ENCODE results near the gene SLC9A2.
A peak's percentile ranks its signal among the peaks of the same experiment; 100 is the strongest.

SLC9A2 gene, protein sequence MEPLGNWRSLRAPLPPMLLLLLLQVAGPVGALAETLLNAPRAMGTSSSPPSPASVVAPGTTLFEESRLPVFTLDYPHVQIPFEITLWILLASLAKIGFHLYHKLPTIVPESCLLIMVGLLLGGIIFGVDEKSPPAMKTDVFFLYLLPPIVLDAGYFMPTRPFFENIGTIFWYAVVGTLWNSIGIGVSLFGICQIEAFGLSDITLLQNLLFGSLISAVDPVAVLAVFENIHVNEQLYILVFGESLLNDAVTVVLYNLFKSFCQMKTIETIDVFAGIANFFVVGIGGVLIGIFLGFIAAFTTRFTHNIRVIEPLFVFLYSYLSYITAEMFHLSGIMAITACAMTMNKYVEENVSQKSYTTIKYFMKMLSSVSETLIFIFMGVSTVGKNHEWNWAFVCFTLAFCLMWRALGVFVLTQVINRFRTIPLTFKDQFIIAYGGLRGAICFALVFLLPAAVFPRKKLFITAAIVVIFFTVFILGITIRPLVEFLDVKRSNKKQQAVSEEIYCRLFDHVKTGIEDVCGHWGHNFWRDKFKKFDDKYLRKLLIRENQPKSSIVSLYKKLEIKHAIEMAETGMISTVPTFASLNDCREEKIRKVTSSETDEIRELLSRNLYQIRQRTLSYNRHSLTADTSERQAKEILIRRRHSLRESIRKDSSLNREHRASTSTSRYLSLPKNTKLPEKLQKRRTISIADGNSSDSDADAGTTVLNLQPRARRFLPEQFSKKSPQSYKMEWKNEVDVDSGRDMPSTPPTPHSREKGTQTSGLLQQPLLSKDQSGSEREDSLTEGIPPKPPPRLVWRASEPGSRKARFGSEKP

DNA sequence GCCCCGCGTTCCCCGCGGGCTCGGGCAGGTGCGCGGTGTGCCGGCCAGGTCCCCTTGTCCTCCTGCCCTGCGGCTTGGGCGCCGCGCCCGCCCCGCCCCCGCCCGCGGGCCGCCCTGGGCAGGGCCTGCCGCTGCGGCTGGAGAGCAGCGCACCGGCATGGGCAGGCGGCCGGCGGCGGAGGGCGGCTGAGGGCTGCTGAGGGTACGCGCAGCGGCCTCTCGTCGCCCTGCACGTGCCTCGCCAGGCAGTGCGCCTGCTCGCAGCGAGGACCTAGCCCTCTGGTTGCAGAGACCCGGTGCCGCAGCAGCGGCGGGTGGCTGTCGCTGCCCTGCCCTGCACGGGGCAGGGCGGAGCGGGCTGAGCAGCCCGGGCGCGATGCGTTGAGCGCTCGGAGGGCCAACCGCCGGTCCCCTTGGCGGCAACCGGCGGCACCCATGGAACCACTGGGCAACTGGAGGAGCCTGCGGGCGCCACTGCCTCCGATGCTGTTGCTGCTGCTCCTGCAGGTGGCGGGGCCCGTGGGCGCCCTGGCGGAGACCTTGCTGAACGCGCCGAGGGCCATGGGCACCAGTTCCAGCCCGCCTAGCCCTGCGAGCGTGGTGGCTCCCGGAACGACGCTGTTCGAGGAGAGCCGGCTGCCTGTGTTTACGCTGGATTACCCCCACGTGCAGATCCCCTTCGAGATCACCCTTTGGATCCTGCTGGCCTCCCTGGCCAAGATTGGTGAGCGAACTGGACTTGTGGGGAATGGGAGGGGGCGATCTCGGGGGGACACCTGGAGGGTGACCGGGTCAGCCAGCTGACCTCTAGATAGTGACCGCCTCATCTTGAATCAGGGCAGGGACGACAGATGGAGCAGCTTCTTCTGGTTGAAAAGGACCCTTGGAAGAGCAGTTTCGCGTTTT is at the start of gene SLC9A2:
TSS of gene SLC9A2 (plus strand) at position 140 of the 906 bp plus-strand sequence. CDS start at position 436, 296 bp downstream.
- DNase-seq = no peak

DNA sequence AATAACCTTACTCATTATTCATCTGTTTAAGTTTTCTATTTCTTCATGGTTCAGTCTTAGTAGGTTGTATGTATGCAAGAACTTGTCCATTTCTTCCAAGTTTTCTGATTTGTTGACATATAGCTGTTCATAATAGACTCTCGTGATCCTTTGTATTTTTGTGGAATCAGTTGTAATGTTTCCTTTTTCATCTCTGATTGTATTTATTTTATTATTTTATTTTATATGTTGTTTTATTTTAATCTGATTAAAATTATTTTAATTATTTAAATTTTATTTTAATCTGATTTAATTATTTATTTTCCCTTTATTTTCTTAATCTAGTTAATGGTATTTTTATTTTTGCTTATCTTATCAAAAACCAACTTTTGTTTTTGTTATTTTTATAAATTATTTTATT is 43.5 kb upstream of the SLC9A2 start:
- DNase-seq = no peak

DNA sequence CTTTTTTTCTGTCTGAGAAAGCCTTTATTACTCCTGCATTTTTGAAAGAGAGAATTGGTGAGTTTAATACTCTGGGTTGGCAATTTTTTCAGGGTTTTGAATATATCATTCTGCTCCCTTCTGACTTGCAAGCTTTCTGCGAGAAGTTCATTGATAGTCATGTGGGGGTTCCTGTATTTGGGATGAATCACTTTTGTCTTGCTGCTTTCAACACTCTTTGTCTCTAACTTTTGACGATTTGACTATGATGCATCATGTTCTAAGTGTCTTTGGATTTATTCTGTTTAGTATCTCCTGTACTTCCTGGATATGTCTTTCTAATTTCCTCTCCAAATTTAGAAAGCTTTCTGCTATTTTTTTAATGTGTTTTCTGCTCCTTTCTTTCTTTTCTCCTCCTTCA is 41.0 kb upstream of the SLC9A2 start:
- DNase-seq = peak in 1 of 2 donors; percentile 18

DNA sequence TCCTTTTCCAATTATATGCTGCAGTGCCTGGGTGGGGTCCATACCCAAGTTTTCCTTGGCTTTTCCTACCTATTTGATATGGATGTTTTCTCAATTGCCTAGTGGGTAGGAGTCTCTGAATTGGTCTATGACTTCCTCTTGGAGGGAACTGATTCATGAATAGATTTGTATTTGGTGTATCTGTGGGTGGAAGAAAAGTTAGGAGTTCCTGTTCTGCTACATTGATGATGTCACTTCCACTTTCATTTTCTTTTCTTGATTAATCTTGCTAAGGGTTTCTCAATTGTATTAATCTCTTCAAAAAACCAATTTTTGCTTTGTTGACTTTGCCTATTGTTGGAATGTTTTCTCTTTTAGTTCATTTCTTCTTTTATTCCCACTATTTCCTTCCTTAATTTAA is 37.4 kb upstream of the SLC9A2 start:
- peak; percentile 86 to 91 for DNase-seq

DNA sequence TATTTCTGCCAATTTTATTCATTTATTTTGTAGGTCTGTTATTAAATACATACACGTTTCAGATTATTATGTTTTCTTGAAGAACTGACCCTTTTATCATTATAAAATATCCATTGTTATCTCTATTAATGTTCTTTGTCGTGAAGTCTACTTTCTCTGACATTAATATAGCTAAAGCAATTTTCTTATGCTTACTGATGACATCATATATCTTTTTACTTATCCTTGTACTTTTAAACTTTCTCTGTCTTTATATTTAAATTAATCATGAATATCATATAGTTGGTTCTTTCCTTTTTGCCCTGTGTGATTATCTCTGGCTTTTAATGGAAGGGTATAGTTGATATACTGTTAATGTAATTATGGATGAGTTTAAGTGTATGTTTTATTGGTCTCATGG is 36.5 kb upstream of the SLC9A2 start:
- DNase-seq = no peak

DNA sequence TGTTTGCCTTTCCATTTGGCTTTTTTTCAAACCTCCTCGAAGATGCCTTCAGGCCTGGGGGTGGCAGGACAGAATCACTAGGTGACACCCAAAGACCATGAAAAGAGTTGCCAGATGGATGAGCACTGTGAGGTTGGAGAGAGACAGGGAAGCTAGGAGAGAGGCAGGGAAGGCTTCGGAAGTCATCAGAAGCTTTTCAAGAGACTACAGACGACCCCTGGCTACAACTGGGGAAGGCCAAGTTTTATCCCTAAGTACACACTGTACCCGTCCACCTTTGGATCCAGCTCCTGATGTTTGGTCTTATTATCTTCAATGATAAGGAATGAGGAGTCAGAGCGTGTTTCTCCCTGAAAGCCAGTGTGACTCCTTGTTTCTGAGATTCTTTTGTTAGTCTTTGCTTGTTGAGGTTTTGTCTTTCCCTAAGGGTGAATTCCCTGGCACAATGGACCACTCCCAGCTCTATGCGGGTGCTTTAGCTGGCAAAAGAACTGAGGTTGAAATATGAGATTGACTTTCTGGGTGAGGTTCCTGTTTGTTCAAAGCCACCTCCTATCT is 33.4 kb upstream of the SLC9A2 start:
- no peak for DNase-seq

DNA sequence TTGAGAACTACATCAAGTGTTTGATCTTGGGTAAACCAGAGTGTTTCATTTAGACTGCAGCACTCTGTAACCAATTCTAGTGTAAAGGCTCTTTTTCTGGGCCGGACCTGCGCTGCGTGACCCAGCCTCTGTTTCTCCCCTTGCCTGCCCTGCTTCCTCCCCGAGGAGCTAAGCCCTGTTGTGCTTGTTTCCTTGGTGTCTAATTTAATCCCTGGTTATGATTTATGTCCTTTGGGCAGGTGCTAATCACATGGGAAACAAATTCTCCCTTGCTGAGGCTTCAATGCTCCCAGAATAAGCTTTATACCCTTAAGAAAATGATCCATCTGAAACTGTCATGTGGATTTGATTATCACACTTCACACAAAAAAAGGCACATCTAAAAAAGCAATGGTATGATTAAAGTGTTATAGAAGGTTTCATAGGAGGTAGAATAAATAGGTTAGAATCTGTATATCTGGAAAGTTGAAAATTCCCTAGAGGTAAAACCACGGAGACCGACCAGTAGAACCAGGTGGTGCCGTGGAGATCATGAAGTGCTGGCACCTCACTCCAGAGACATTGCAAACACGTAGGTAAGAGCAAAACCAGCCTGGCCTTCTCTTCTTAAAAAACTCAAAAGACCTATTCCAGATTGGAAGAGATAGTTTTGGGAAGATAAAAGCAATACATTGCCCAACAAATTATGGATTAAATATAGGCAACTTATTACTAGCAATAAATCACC is 31.0 kb upstream of the SLC9A2 start:
- no peak for DNase-seq

DNA sequence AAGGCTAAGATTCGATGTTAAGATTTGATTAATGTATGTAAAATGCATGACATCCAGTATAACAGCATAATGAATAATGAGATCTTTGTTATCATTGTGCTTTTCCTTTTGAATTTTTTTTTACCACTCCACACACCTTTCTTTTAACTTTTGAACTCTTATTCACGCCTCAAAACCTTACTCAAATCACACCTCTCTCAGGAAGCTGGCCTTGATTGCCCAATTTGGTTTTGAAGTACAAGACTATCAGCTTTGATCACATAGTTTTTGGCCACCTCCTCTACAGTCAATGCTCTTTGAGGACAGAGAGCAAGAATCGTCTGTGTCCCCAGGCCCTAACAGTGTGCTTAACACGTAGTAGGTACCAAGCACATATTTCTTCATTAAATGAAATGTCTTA is 29.9 kb upstream of the SLC9A2 start:
- DNase-seq = no peak

DNA sequence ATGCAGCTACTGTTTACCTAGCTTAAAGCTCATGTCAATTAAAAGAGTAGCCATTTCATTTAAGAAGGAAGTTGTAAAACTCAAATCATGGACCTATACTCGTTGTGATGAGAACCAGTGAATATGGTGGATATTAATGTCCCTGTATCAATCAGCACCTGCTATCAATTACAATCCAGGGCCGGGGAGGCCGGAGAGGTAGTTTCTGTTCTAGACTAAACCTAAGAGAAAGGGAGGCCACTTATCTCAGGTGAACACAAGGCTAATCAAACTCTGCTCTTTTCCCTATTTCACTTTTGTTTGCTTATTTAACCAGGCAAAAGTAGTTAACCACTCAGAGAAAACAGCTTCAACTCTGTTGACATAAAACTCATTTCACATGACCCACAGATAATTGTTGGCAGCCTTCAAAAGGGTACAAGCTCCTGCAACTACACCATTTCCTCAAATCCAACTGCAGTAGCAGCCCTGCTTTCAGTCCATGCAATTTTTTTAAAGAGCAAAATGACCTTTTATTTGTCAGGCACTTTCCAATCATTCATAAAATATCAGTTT is 27.8 kb upstream of the SLC9A2 start:
- no peak for DNase-seq

DNA sequence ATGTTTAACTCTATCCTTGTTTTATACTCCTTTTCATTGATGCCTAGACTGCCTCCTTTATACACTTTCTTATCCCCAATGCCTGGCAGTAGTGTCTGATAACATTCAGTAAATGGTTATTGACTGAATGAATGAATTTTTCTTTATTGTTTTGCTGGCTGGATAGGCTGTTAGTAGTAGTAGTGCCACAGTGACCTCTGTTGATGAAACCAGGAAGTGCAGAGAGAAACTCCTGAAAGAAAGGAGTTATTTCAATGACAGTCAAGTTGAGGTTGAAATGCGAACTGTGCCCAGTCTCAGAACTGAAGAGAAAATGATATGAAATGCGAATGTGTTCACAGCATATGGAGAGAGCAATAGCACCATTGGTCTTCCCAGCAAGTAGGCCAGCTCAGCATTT is 26.8 kb upstream of the SLC9A2 start:
- peak; percentile 29 to 86 for DNase-seq

DNA sequence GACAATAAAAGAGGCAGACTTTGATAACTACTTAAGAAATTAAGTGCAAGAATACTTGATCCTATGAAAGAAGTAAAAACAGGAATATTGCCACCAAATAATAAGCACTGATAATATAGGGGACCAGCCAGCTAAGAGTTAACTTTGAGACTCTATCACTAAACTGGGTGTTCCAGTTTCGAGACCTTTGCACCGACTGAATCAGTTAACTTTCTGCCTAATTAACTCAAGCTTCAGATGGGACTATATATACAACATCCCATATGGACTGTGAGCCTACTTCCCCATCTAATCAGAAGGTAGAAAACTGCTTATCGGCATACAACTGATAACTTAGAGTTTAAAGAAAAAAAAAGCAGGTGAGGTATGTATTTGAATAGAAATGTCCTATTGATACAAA is 25.8 kb upstream of the SLC9A2 start:
- DNase-seq = no peak

DNA sequence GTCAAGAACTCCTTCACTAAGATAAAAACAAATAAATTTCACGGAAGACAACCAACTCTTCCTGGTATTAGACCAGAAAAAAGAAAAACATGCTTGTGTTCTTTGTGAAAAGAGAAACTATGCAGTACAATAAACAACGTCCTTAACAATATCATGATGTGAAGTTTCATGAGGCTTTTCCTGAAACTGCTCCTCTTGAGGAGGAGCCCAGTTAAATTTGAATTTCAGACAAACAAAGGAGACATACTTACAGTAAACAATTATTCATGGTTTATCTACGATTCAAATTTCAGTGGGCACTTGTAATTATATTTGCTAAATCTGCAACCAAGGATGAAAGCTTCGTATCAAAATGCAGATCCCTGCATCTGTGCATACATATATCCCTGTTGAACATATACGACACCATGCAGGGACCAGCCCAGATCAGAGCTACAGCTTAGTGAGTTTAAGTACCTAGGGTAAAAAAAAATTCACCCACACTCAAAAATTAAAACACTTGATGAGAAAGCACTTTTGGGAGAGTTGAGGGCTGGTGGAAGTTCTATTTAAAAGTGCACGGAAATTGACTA is 24.8 kb upstream of the SLC9A2 start:
- DNase-seq = no peak

DNA sequence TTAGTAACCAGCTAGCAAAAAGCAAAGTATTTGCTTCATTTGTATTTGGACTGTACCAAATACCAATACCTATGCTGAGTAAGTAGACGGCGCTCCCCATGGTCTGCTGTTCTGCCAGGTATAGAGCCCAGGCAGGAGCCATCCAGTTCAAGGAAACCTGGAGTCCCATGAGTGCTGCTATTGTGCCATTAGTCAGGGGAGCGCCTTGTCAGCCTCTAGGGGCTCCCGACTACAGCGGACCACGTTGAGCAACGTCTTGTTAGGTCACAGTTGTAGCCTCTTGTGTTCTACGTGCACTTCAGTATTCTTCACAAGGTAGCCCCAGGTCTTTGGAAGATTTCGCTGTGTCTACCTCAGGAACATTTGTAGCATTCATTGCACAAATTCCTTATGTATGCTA is 21.6 kb upstream of the SLC9A2 start:
- DNase-seq = no peak

DNA sequence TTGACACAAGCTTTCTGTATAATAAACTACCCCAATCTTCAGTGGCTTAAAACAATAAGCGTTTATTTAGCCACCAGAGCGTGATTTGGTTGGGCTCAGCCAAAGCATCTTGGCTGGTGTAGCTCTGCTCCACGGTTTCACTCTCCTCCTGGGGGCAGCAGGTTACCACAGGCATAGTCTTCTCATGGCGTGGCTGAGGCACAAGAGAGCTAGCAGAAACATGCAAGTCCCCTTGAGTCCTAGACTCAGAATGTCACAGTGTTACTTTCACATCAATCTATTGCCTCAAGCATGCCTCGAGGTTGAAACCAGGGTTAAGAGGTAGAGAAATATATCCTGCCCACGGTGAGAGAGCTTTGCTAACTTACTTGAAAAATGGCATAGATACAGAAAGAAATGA is 19.9 kb upstream of the SLC9A2 start:
- no peak for DNase-seq

DNA sequence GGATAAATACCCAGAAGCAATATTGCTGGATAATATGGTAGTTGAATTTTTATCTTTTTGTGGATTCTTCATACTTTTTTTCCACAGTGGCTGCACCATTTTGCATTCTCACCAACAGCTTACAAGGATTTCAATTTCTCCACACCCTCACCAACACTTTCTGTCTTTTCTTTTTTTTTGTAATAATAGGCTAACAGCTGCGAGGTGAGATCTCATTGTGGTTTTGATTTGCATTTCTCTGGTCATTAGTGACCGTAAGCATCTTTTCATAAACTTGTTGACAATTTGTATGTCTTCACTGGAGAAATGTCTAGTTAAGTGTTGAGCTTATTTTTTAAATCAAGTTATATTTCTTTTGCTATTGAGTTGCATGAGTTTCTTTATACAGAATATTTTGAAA is 17.6 kb upstream of the SLC9A2 start:
- no peak for DNase-seq

DNA sequence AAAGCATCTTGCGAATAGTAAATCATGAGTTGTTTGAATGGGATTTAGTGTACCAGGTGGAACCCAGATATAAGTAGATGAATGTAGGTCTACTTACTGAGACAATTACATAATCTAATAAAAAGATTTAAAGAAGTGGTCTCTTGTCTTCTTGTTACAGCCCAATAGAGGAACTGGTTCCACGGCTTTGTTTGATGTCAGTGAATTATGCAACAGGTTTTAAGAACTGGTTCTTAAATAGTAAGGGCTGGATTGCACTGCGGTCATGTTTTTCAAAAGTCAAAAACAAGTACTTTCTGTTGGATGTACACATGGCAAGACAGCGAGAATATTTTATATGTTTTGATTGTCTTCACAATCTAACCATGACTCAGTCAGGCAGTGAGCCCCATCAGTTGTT is 15.4 kb upstream of the SLC9A2 start:
- DNase-seq = peak; percentile 52 to 72

DNA sequence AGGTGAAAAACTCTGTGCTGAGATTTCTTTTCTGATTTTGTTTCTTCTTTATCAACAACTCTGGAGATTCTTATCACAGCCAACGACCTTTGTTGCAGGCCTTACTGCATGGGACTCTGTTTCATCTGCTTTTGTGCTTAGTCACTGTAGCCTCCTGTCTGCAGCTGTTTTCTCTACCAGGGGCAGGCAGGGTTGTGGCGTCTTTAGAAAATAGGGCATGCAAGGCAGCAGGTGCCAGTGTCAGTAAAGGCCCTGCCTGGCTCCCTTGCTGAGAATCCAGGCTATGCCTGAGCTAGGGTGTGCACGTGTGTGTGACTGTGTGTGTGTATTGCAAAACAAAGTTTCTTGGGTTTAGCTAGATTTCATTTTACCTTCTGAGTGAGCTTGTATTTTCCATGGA is 14.6 kb upstream of the SLC9A2 start:
- no peak for DNase-seq

DNA sequence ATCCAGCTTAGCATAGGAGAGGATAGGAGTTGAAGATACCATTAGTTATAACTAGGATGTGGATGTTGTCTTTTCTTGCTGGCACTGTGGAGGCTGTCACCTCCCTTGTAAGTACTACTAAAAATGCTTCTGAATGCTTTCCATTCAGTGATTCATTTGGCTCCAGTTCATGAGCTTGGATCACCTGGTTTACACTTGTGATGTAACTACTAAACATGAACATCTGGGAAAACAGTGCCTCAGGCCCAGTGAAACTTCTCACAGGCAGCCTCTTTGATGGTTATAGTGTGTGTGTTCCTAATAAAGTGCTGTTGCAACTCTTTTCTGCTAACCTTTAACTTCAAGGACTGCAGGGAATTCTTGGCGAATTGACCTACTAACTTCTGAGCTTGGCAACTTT is 13.0 kb upstream of the SLC9A2 start:
- DNase-seq = no peak

DNA sequence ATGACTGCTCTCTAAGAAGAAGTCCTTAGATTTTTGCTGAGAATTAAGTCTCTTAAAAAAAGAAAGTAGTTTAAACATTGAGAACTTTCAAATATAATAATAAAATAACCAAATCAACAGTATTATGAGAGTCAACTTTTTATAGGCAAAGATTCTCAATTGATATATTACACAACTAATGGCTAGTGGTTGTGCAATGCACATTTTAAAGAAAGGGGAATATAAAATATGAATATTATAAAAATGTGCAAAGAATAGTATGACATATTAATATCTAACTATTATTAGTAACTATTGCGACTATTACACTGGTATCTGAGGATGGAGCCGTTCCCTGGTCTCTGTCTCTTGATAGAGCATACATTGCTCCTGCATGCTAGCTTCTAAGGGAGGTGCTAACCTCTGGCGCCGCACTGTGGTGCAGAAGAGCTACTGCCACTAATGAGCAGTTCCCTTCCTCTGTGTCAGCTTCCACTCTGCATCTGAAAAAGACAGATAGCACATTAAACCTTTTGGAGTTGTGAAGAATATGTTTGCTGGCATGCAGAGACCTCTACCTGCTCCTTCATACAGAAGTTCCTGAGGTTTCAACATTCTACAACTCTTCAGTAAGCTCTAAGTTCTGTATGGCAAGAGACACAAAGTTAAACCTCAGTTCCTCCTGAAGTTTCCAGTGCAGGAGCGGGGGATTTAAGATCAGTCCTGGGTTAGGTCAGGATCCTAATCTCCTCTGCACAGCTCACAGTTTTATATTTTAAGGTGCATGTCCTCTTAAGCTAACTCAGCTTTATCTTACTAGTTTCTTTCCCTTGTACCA is 3.5 kb upstream of the SLC9A2 start:
- peak; percentile 62 to 72 for DNase-seq

Measured in inflammatory macrophage treated with lipopolysaccharide for 1 hour (primary cell).